Rectal smooth muscle tissue (tissue), 1 donor: ENCODE results near the gene PREX1.

Experiments used
- H3K27ac ChIP-seq: one replicate; pipeline ENCODE4 v1.7.0; 2013; ENCODE audit warnings: low read depth, low read length, inconsistent platforms
- H3K27me3 ChIP-seq: one replicate; pipeline ENCODE4 v1.7.0; 2013; ENCODE audit warnings: low read length; ENCODE audit not compliant: control insufficient read depth, insufficient read depth
- H3K36me3 ChIP-seq: one replicate; pipeline ENCODE4 v1.7.0; 2013; ENCODE audit warnings: low read length; ENCODE audit not compliant: control insufficient read depth, insufficient read depth
- H3K4me1 ChIP-seq: one replicate; pipeline ENCODE4 v1.7.0; 2013; ENCODE audit warnings: low read length; ENCODE audit not compliant: control insufficient read depth, insufficient read depth
- H3K4me3 ChIP-seq: one replicate; pipeline ENCODE4 v1.7.0; 2013; ENCODE audit warnings: low read length
- H3K9ac ChIP-seq: one replicate; pipeline ENCODE4 v1.7.0; 2013; ENCODE audit warnings: low read length

Gene PREX1

GRCh38 chr20:48720256-48720985, 107.4 kb downstream of the PREX1 start:
- Histone ChIP-seq H3K9ac (no peak overlapping the region), H3K27ac (no peak overlapping the region), H3K27me3 (no peaks in the 10 kb centered on the region), H3K4me3 (no peak overlapping the region), H3K4me1 (peaks cover 4% of the 10 kb centered on the region), H3K36me3 (no peaks in the 10 kb centered on the region)

- no peak overlapping the region for H3K27ac ChIP-seq
- H3K9ac ChIP-seq: no peak overlapping the region
- peaks cover 4% of the 10 kb centered on the region for H3K4me1 ChIP-seq
These were observed 108.1 kb downstream of the PREX1 start for GRCh38 chr20:48719598-48720255.

GRCh38 chr20:48718786-48719578, 108.8 kb downstream of the PREX1 start:
- Histone ChIP-seq H3K27ac (no peak overlapping the region), H3K4me1 (peaks cover 4% of the 10 kb centered on the region), H3K4me3 (no peak overlapping the region), H3K36me3 (no peaks in the 10 kb centered on the region), H3K27me3 (no peaks in the 10 kb centered on the region), H3K9ac (no peak overlapping the region)

More at GRCh38 chr20:48719598-48720255, 108.1 kb downstream of the PREX1 start:
- no peaks in the 10 kb centered on the region for H3K36me3 ChIP-seq
- no peak overlapping the region for H3K4me3 ChIP-seq
- no peaks in the 10 kb centered on the region for H3K27me3 ChIP-seq

- Histone ChIP-seq H3K4me3 (no peak overlapping the region), H3K27ac (no peak overlapping the region), H3K27me3 (no peaks in the 10 kb centered on the region), H3K9ac (no peak overlapping the region), H3K4me1 (peaks cover 3% of the 10 kb centered on the region), H3K36me3 (no peaks in the 10 kb centered on the region)
These were observed 110.0 kb downstream of the PREX1 start for GRCh38 chr20:48717680-48718223.

GRCh38 chr20:48717095-48717672, 110.6 kb downstream of the PREX1 start:
- Histone ChIP-seq H3K9ac (no peak overlapping the region), H3K36me3 (no peaks in the 10 kb centered on the region), H3K27ac (no peak overlapping the region), H3K27me3 (no peaks in the 10 kb centered on the region), H3K4me3 (no peak overlapping the region), H3K4me1 (peaks cover 3% of the 10 kb centered on the region)

- no peaks in the 10 kb centered on the region for H3K27me3 ChIP-seq
- no peaks in the 10 kb centered on the region for H3K4me1 ChIP-seq
- H3K4me3 ChIP-seq: no peak overlapping the region
- no peak overlapping the region for H3K9ac ChIP-seq
- no peaks in the 10 kb centered on the region for H3K36me3 ChIP-seq
- H3K27ac ChIP-seq: no peak overlapping the region
These were observed 111.3 kb downstream of the PREX1 start for GRCh38 chr20:48716541-48716940.

- H3K27me3 ChIP-seq: no peaks in the 10 kb centered on the region
These were observed 111.7 kb downstream of the PREX1 start for GRCh38 chr20:48716086-48716485.

GRCh38 chr20:48714764-48715163, 113.0 kb downstream of the PREX1 start:
- Histone ChIP-seq H3K27ac (no peak overlapping the region), H3K4me3 (no peak overlapping the region)

More at GRCh38 chr20:48716086-48716485, 111.7 kb downstream of the PREX1 start:
- no peak overlapping the region for H3K9ac ChIP-seq
- H3K4me3 ChIP-seq: no peak overlapping the region
- H3K4me1 ChIP-seq: no peaks in the 10 kb centered on the region
- H3K36me3 ChIP-seq: no peaks in the 10 kb centered on the region
- H3K27ac ChIP-seq: no peak overlapping the region

GRCh38 chr20:48711696-48712464, 115.9 kb downstream of the PREX1 start:
- H3K4me3 ChIP-seq: no peak overlapping the region
- H3K36me3 ChIP-seq: no peaks in the 10 kb centered on the region
- H3K27ac ChIP-seq: no peak overlapping the region
- H3K9ac ChIP-seq: no peak overlapping the region
- no peaks in the 10 kb centered on the region for H3K27me3 ChIP-seq
- H3K4me1 ChIP-seq: no peaks in the 10 kb centered on the region

More at GRCh38 chr20:48714764-48715163, 113.0 kb downstream of the PREX1 start:
- H3K36me3 ChIP-seq: no peaks in the 10 kb centered on the region
- no peaks in the 10 kb centered on the region for H3K4me1 ChIP-seq
- H3K27me3 ChIP-seq: no peaks in the 10 kb centered on the region
- H3K9ac ChIP-seq: no peak overlapping the region

GRCh38 chr20:48711044-48711428, 116.8 kb downstream of the PREX1 start:
- Histone ChIP-seq H3K27me3 (no peaks in the 10 kb centered on the region), H3K4me3 (no peak overlapping the region), H3K36me3 (no peaks in the 10 kb centered on the region), H3K27ac (no peak overlapping the region), H3K9ac (no peak overlapping the region), H3K4me1 (no peaks in the 10 kb centered on the region)

GRCh38 chr20:48710341-48711043, 117.3 kb downstream of the PREX1 start:
- Histone ChIP-seq H3K4me3 (no peak overlapping the region), H3K27ac (no peak overlapping the region), H3K27me3 (no peaks in the 10 kb centered on the region), H3K36me3 (no peaks in the 10 kb centered on the region), H3K4me1 (no peaks in the 10 kb centered on the region), H3K9ac (no peak overlapping the region)
